ENCODE data around the gene APOL4. TPM values are rescaled to one million over a fixed set of nuclear protein-coding genes. Genes with fewer than 3 reads are reported as not detected.
A peak's percentile ranks its signal among the peaks of the same experiment; 100 is the strongest.

The APOL4 gene
- total and polyA plus RNA-seq, 2 of the 4 experiments (the other 2 are of a cell fraction), result 0.07 TPM; not detected in 1

GRCh38 chr22:36197065-36197440, 4.6 kb downstream of the APOL4 start:
- in situ Hi-C loops (cut with MboI; ENCODE audit: low sequenced_read_pairs), result loop anchor here (10.0 kb wide), 1 partner anchor 288 kb away; the partner anchor contains the start of gene TXN2
- H2AK9ac ChIP-seq (replicated peaks; ENCODE audit: low read depth, low read length, poor library complexity), result peak overlapping the region; percentile 85
- peak; percentile 89 for ATAC-seq (ENCODE audit: low read depth)
- no peak for TF ChIP-seq CEBPB (IDR thresholded peaks at IDR 0.05; ENCODE audit: low read depth, low read length)
- no peak for TF ChIP-seq BHLHE40 (IDR thresholded peaks at IDR 0.05; ENCODE audit: low read depth, low read length)
- peak; percentile 20; the same call in 1 of the 2 replicates for TF ChIP-seq MAZ (IDR thresholded peaks at IDR 0.05; ENCODE audit: borderline replicate concordance, low read depth, low read length)
- BruUV-seq (replicated peaks), result no TSS peak
- no peak overlapping the region for H3K4me3 ChIP-seq (ENCODE audit: insufficient read depth, low read depth, low read length)
- H3K18ac ChIP-seq (ENCODE audit: low read depth, low read length), result peak overlapping the region; percentile 35
- peak overlapping the region; percentile 87 for H2BK5ac ChIP-seq (ENCODE audit: low read depth, low read length, poor library complexity, severe bottlenecking)
- H3K9ac ChIP-seq (ENCODE audit: low read depth, low read length), result peak overlapping the region; percentile 56
- H3K36me3 ChIP-seq (ENCODE audit: control insufficient read depth, insufficient read depth, low read length), result no peaks in the 10 kb centered on the region
- H4K91ac ChIP-seq (ENCODE audit: insufficient read depth, low read depth, low read length), result peak overlapping the region; percentile 93
- peak overlapping the region; percentile 66 to 98; a peak in 3 of 4 replicates for H4K8ac ChIP-seq (ENCODE audit: low read depth in 2 of 2, low read length in 2 of 2)
- peak overlapping the region; percentile 67 for H3K4me2 ChIP-seq (ENCODE audit: low read depth, low read length)
- H3K14ac ChIP-seq (replicated peaks; ENCODE audit: low read depth, low read length), result peak overlapping the region; percentile 90
- peak overlapping the region; percentile 79 for H3K23ac ChIP-seq (ENCODE audit: low read depth, low read length)
- peak overlapping the region; percentile 85 for H4K5ac ChIP-seq (ENCODE audit: low read depth, low read length)
- POLR2A ChIA-PET (ENCODE audit: unreplicated experiment), result no interaction called here
- H3K79me1 ChIP-seq (ENCODE audit: low read depth in 1 of 2, low read length in 2 of 2), result peaks cover 0 to 8% of the 10 kb centered on the region in 2 experiments; a peak in 1 of 4 replicates
- H2BK20ac ChIP-seq (ENCODE audit: low read depth, low read length), result peak overlapping the region; percentile 84
- H2BK120ac ChIP-seq (ENCODE audit: low read depth, low read length), result peak overlapping the region; percentile 93
- H2BK15ac ChIP-seq (ENCODE audit: low read depth, low read length), result peak overlapping the region; percentile 94; the same call in 2 of the 3 replicates
- CTCF ChIA-PET, result interaction anchor here (0.6 to 1.2 kb wide), 2 partner anchors 21 to 43 kb away, joined by 3 to 5 read pairs; no protein-coding TSS in a partner anchor
- no CpG with 5 or more reads among the region's 5 CpGs for WGBS, 2 experiments (ENCODE audit: extremely low coverage in 2 of 2, insufficient read length in 1 of 2)
- H3K4me1 ChIP-seq (ENCODE audit: control insufficient read depth, insufficient read depth, low read length), result peaks cover 13% of the 10 kb centered on the region
- H3K56ac ChIP-seq (ENCODE audit: extremely low read depth, insufficient read depth, low read length), result peak overlapping the region; percentile 74; the same call in 1 of the 2 replicates
- peak; percentile 70 for DNase-seq
- H3K27ac ChIP-seq (ENCODE audit: insufficient read depth, low read length), result peak overlapping the region; percentile 94
- peak overlapping the region; percentile 91 for H3K4ac ChIP-seq (ENCODE audit: low read depth, low read length)
- H2AK5ac ChIP-seq (ENCODE audit: low read depth, low read length), result peak overlapping the region; percentile 56; the same call in 1 of the 2 replicates
- H3K27me3 ChIP-seq (ENCODE audit: control insufficient read depth, insufficient read depth, low read length), result no peaks in the 10 kb centered on the region
- intact Hi-C loops (cut with micrococcal nuclease), result loop anchor here (2.0 kb wide), 1 partner anchor 42 kb away; the partner anchor contains the start of gene APOL2
- no peaks in the 10 kb centered on the region for H4K20me1 ChIP-seq (ENCODE audit: insufficient read depth, low read length)
- H2AFZ ChIP-seq (replicated peaks; ENCODE audit: low read length, poor library complexity), result peak overlapping the region; percentile 96
- H3K9me1 ChIP-seq (ENCODE audit: insufficient read depth, low read length), result peaks cover 12% of the 10 kb centered on the region
- dilution Hi-C loops (cut with HindIII; ENCODE audit: low sequenced_read_pairs, unreplicated experiment), result no loop called here
- H3K9me3 ChIP-seq (ENCODE audit: control insufficient read depth, insufficient read depth, low read length), result no peaks in the 10 kb centered on the region
